HG02763 (cell line): ENCODE data around the gene CX3CR1.
"Not testable (repeated sequence)": the region's sequence is repeated elsewhere in the genome, so short reads cannot be mapped to it uniquely, and the experiment has no call there.

Experiments used
- ATAC-seq: cut with Tn5 transposase; IDR thresholded peaks from one replicate; pipeline ENCODE4 v1.9.1; 2021; ENCODE audit warnings: mild to moderate bottlenecking, moderate library complexity; ENCODE audit not compliant: unreplicated experiment

The CX3CR1 gene, protein sequence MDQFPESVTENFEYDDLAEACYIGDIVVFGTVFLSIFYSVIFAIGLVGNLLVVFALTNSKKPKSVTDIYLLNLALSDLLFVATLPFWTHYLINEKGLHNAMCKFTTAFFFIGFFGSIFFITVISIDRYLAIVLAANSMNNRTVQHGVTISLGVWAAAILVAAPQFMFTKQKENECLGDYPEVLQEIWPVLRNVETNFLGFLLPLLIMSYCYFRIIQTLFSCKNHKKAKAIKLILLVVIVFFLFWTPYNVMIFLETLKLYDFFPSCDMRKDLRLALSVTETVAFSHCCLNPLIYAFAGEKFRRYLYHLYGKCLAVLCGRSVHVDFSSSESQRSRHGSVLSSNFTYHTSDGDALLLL

DNA sequence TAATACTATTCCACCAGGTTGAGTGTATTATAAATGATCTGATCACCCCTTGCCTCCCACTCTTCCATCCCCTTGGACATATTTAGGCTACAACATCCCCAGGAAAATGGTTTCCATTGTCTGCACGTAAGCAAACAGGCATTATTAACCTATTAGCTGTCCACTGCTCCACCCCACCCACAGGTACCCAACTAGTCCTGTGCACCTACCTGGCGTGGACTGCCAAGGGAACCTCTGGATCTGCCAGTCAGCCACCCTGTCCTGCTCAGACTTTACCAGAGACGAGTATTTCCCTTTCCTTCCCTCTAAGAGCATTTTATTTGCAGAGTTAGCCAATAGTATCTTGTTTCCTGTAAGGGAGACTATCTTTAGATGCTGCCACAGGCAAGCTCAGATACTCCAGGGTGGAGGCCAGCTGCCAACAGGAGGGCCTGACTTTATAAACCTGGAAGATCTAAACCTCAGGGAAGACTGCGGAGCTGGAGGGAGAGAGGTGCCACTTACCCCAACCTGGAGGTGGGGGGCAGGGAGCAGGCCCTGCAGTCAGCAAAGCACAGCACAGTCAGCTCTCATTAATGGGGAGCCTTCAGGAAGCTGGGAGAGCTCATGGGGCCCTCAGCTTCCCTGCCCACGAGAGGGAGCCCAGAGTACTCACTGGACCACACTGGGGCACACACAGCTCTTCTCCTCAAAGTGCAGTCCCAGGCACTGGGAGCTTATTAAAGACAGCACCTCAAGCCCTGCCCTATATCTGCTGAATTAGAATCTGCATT, at the start of gene CX3CR1:
TSS of gene CX3CR1 (minus strand) at position 292 of the 773 bp plus-strand sequence. CDS start 13,527 bp downstream, outside the sequence.
- no peak for ATAC-seq

DNA sequence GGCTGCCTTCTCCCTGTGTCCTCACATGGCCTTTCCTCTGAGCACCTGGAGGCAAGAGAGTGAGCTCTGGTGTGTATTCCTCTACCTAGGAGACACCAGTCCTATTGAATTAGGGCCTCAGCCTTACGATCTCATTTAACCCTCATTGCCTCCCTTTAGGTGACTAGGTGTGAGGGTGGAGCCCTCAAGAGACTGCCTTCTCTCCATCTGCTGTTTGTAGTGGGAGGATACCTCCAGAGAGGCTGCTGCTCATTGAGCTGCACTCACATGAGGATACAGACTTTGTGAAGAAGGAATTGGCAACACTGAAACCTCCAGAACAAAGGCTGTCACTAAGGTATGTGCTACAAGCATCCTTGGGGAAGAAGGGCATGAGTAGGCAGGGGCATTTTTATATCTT, 49.7 kb upstream of the CX3CR1 start, which contains the start of gene CCR8:
TSS of gene CCR8 (plus strand) at position 217 of the 400 bp plus-strand sequence. CDS start 2,623 bp downstream, outside the sequence.
- no peak for ATAC-seq

DNA sequence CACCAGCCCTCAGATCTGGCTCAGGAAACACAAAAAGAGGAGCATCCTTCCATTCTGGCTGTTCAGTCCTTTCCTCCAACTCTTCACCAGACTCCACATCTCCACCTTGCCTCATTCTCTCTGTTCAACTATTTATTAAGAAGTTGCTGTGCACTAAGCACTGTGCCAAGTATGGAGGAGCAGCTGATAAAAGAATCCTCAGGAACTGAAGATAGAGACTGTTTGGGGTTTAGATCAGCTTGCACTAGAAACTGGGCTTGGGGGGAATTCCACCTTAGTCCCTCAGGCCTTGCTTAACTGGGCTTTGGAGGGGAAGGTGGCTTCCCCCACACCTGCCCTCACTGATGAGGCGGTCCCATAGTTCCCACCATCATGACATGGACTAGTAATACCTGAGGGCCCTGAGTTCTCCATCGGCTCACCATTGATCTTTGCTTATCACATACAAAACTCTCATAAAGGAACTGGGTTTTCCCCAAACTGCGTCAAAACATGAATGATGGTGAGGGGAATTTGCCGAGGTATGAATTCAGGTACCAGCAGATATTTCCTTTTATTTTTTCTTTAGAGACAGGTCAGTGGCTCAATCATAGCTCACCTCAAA, 48.0 kb upstream of the CX3CR1 start:
- peak; percentile 55 for ATAC-seq

DNA sequence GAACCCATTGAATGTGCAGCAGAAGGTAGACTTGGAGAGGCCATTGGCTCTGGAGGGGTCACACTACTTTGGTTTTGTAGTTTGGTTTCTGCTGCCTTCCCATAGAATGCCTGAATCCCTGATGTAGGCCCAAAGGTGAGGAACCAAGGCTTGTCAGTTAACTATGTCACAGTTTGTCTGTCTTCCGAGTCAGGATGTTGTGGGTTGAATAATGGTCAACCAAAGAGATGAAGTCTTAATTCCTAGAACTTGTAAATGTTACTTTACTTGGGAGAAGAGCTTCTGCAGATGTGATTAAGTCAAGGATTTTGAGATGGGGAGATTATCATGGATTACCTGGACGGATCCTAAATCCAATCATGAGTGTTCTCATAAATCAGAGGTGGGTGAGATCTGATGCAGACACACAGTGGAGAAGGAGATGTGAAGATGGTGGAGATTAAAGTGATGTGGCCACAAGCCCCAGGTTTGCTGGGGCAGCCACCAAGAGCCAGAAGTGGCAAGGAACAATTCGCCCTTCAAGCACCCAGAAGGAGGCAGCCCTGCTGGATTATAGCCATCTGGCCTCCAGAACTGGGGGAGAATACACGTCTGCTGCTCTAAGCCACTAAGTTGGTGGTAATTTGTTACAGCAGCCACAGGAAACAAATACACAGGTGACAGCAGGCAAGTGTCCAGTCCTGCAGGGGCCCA, 47.4 kb upstream of the CX3CR1 start:
- no peak for ATAC-seq

DNA sequence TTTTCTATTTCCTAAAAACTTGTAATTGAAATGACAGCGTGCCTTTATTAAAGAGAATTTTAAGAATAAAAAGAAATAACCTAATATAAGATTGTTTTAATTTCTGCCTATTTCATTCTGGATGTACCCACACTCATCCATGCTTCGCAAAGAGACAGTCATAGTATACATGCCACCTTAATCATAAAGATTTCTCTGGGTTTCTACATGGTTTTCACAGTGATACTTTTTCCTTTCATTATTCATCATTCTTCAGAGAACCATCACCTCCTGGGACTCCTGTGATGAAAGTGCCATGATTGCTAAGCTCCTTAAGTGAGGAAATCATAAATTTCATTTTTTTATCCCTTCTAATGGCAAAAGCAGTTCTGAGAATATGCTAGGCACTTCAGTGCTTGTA, 45.4 kb upstream of the CX3CR1 start:
- no peak for ATAC-seq

DNA sequence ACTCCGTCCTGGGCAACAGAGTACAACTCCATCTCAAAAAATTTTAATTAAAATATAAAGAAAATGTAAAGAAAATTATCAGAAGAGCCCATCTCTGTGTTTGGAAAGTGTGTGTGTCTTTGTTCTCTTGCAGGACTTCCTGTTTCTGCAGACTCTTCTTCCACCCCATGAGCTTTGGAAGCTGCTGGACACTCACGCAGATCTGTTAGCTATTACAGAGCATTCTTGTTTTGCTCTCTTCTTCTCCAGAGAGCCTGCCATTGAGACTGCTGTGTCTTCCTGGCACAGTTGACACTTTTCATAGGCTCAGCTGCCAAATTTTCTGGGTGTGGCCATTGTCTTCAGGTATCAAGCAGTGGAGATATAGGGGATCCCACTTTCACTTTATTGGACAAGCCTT, 43.7 kb upstream of the CX3CR1 start:
- ATAC-seq: no peak

DNA sequence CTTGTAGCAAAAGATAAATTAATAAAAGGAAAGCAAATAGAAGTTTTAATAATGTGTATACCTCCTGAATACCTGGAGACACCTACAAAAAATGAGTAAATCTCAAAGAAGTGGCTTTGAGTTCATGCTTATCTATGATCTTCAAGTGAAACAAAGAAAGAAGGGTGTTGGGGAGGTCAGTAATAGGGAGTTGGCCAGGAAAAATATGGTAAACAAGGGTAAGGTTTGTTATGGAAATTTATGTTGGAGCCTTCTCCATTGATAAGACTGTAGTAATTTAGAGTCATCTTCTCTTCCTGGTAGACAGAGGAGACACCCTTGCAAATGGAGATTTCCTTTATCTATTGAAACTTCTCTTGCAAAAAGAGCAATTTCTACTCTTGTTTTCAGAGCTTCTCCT, 43.1 kb upstream of the CX3CR1 start:
- no peak for ATAC-seq

DNA sequence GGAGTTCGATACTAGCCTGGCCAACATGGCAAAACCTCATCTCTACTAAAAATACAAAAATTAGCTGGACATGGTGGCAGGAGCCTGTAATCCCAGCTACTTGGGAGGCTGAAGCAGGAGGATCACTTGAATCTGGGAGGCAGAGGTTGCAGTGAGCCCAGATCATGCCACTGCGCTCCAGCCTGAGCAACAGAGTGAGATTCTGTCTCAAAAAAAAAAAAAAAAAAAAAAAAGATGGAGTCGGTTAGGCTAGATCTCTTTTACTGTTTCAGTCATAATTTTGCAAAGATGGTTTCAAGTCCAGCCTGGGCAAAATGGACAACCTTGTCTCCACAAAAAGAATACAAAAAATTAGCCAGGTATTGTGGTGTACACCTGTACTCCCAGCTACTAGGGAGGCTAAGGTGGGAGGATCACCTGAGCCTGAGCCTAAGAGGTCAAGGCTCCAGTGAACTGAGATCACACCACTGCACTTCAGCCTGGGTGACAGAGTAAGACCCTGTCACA, 42.4 kb upstream of the CX3CR1 start:
- ATAC-seq: not testable (repeated sequence)

DNA sequence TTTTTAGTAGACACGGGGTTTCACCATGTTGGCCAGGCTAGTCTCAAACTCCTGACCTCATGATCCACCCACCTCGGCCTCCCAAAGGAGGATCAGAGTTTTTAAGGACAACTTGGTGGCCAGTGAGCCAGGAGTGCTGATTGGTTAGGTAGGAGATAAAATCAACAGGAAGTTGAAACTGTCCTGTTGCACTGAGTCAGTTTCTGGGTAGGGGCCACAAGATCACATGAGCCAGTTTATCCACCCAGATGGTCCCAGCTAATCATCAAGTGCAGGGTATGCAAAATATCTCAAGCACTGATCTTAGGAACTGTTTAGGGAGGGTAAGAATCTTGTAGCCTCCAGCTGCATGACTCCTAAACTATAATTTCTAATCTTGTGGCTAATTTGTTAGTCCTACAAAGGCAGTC, 41.7 kb upstream of the CX3CR1 start:
- ATAC-seq: not testable (repeated sequence)

DNA sequence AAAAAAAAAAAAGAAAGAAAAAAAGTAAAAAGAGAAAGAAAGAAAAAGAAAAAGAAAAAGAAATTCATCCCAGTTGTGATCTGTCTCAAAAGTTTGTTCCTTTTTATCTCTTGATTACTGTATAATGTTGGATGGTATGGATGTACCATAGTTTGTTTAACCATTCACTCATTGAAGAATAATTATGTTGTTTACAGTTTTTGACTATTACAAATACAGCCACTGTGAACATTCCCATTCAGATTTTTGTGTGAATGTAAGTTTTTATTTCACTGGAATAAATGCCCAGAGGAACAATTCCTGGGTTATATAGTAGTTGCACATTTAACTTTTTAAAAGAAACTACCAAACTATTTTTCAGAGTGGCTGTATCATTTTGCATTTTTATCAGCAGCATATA, 39.4 kb upstream of the CX3CR1 start:
- no peak for ATAC-seq

DNA sequence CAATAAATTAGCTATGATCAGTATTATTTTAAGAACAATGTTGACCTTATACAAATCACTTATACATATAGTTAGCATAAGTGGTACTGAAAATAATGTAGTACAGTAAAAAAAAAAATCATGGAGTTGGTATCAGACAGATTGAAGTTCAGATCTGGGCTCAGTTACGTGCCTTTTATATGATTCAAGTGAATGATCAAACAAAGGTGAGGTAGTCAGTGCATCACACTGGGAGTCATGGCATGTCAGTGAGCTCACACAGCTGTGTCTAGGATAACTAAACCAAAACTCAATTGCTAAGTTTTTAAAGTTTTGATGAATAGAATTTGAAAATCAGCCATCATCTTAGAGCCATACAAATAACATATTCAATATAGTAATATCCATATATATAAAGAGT, 38.5 kb upstream of the CX3CR1 start:
- no peak for ATAC-seq

DNA sequence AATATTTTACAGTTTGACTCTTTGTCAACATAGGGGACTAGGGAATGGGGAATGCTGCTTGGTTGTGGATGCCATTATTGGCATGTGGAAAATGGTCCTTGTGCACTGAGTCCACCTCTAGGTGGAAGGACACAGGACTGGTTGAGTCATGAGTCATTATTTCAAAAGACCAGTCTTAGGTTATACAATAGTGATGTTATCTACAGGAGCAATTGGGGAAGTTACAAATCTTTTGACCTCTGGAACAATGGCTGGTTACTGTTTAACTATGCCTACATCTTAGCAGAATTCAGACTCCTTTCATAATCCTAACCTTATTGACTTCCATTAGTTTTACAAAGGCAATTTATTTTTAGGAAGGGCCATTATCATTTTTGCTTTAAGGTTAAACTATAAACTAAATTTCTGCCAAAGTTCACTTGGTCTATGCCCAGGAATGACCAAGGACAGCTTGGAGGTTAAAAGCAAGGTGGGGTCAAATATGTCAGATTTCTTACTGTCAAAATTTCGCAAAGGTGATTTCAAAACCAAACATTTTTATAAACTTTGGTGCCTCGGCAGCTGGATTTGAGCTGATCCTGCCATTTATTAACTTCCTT, 37.8 kb upstream of the CX3CR1 start:
- ATAC-seq: no peak

DNA sequence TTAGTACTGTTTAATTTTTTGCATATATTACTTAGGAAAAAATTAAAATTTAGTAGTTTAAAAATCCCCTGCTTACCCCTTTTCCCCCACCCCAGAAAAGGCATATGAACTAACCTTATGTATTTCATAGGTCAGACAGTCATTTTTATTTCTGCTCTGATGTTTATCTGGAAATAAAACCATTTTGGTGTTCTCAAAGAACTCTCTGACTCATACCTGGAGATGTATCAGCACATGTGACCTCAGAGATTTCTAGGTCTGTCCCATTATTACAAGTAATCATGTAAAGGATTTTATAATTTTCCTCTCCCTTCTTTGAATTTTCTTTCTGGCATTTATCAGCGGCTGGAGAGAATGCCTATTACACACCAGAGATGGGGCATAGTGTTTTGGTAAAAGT, 35.6 kb upstream of the CX3CR1 start:
- ATAC-seq: no peak

DNA sequence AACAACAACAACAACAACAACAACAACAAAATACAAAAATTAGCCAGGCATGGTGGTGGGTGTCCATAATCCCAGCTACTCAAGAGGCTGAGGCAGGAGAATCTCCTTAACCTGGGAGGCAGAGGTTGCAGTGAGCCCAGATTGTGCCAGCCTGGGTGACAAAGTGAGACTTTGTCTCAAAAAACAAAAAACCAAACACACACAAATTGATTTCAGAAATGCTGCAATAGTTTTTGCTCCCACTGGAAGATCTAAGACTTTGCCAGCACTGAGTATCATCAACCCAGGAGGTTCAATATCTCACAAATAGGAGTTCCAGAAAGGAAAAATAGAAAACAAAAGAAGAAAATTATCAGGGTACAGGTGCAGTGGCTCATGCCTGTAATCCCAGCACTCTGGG, 33.5 kb upstream of the CX3CR1 start:
- ATAC-seq: no peak

DNA sequence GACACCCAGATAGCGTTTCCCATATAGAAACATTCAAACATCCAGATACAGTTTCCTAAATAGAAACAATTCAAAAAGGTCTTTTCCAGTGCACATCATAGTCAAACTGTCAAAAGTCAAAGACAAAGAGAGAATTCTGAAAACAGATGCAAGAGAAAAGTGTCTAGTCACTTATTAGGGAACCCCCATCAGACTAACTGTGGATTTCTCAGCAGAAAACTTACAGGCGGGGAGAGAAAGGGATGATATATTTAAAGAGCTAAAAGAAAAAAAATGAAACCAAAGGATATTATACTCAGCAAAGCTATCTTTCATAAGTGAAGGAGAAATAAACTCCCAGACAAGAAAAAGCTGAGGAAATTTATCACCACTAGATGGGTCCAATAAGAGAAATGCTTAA, 22.3 kb upstream of the CX3CR1 start:
- ATAC-seq: no peak

DNA sequence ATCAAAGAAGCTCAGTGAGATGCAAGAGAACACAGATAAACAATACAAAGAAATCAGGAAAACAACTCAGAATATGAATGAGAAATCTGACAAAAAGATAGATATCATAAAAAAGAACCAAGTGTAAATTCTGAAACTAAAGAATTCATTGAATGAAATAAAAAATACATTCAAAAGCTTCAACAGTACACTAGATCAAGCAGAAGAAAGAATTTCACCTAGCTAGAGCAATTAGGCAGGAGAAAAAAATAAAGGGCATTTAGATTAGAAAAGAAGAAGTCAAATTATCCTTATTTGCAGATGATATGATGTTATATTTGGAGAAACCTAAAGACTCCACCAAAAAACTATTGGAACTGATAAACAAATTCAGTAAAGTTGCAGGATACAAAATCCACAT, 19.4 kb upstream of the CX3CR1 start:
- ATAC-seq: no peak

DNA sequence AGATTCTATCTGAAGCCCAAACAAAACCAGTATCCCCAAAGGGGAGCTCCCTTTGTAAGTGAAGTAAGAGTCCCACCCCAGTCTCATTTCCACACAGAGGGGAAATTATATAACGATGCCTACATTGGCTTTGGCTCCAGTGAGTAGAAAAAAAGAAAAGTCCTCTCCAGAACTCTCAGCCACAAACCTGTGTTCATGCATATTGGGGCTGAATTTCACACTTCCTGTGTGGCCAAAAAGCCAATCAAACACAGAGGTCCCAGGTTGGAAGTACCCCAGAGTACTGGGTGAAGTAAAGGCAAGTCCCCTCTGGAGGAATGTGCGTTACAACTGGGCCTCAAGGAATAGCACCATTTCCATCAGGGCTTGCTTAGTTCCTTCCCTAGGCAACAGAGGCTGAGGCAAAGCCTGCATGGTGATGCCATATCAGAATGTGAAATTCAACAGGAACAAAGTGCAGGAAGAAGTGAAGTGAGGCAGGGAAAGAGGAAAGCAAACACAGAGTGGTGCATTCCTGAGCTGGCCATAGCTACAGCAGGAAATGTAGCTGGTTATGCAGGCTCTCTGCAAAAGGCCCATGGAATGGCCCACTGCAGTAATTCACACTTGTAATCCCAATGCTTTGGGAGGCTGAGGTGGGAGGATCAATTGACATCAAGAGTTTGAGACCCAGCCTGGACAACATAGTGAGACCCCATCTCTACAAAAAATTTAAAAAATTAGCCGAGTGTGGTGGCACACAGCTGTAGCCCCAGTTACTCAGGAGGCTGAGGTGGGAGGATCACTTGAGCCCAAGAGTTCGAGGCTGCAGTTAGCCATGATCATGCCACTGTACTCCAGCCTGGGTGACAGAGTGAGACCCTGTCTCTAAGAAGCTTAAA, 16.6 kb upstream of the CX3CR1 start:
- ATAC-seq: no peak

DNA sequence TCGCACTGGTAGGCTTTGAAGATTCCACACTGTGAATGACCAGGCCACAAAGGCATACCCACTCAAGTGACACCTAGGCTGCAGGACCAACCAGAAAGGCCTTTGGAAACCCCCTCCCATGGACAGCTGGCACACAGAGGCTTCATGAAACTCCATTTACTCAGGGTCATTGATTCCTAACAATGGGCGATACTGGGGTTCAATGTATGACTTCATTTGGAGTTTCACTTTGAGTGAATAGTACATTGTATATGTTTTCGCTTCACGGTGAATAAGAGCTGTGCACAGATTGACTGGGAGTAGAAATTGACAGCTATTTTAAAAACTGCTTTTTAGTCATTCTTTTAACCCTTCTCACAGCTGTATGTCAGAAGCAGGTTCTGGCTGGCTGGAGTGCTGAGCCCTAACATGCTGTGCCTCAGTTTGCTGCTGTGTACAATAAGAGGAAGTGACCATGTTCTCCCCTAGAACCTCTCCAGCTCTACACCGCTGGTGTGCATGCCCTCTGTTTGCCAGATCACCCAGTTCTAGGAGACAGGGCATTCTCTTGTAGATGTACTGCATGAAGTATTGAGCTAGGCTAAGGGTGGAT, 15.4 kb upstream of the CX3CR1 start:
- peak; percentile 68 for ATAC-seq
